HepG2 (cell line): ENCODE data around the gene PCYT2. TPM values are rescaled to one million over a fixed set of nuclear protein-coding genes. Genes with fewer than 3 reads are reported as not detected.
A peak's percentile ranks its signal among the peaks of the same experiment; 100 is the strongest.

Experiments used
- CCAR2 ChIP-seq: fragments of 200-400 bp; formaldehyde crosslinking; optimal IDR thresholded peaks from 2 replicates; pipeline ENCODE3; 2018; ENCODE audit warnings: low read depth, mild to moderate bottlenecking, low read length, moderate library complexity
- CHD2 ChIP-seq: IDR thresholded peaks from 2 replicates; pipeline ENCODE4 v1.6.1; 2011; ENCODE audit warnings: low read depth, low read length, improper control_type of control experiment
- DMAP1 ChIP-seq: IDR thresholded peaks from 2 replicates; pipeline ENCODE4 v1.6.1; 2016
- GATAD1 ChIP-seq: IDR thresholded peaks from 2 replicates; pipeline ENCODE4 v1.6.1; 2016; ENCODE audit warnings: missing genetic modification reagents, missing compliant biosample characterization
- GTF2F1 ChIP-seq: fragments of 150-350 bp; IDR thresholded peaks from 2 replicates; pipeline ENCODE4 v1.6.1; 2014; ENCODE audit warnings: low read length
- KLF16 ChIP-seq, 2 experiments: sonication (generic) in 1 of 2; formaldehyde crosslinking in 1 of 2; IDR thresholded peaks; 2 replicates each; pipeline versions ENCODE4 v1.6.1 to v1.8.0; 2016 to 2023; ENCODE audit warnings: missing genetic modification reagents in 2 of 2, missing compliant biosample characterization in 1 of 2
- MBNL3 ChIP-seq: fragments of 250-450 bp; sonication (Bioruptor Pico); conservative IDR thresholded peaks from 2 replicates; pipeline ENCODE4 v1.8.0; 2022; ENCODE audit warnings: mild to moderate bottlenecking, inconsistent platforms
- NFKB2 ChIP-seq: sonication (generic); formaldehyde crosslinking; IDR thresholded peaks from 2 replicates; pipeline ENCODE4 v1.4.0; 2020; ENCODE audit warnings: missing genetic modification reagents, borderline replicate concordance
- NR2C2 ChIP-seq: sonication (generic); formaldehyde crosslinking; IDR thresholded peaks from 2 replicates; pipeline ENCODE4 v1.4.0; 2020; ENCODE audit warnings: missing genetic modification reagents, mild to moderate bottlenecking, moderate library complexity, borderline replicate concordance
- PAX8 ChIP-seq: sonication (generic); formaldehyde crosslinking; IDR thresholded peaks from 2 replicates; pipeline ENCODE4 v1.8.0; 2022; ENCODE audit warnings: mild to moderate bottlenecking, missing genetic modification reagents, borderline replicate concordance
- PCBP1 ChIP-seq: fragments of 200-400 bp; formaldehyde crosslinking; IDR thresholded peaks from 2 replicates; pipeline ENCODE4 v1.6.1; 2017; ENCODE audit warnings: mild to moderate bottlenecking, low read depth, low read length, borderline replicate concordance
- PCBP2 ChIP-seq: fragments of 200-400 bp; formaldehyde crosslinking; optimal IDR thresholded peaks from 2 replicates; pipeline ENCODE3; 2018; ENCODE audit warnings: low read length, low read depth; ENCODE audit not compliant: poor library complexity, severe bottlenecking
- PHF20 ChIP-seq: sonication (generic); formaldehyde crosslinking; IDR thresholded peaks from 2 replicates; pipeline ENCODE4 v1.5.0; 2020; ENCODE audit warnings: mild to moderate bottlenecking, missing genetic modification reagents
- RBM39 ChIP-seq: fragments of 200-400 bp; formaldehyde crosslinking; IDR thresholded peaks from one replicate; pipeline ENCODE4 v1.6.1; 2018; ENCODE audit warnings: antibody characterized with exemption, mild to moderate bottlenecking, low read depth, low read length; ENCODE audit not compliant: poor library complexity, severe bottlenecking
- RFXAP ChIP-seq: sonication (generic); formaldehyde crosslinking; IDR thresholded peaks from 2 replicates; pipeline ENCODE4 v1.4.0; 2020; ENCODE audit warnings: missing genetic modification reagents, borderline replicate concordance
- TOPORS ChIP-seq: sonication (generic); formaldehyde crosslinking; IDR thresholded peaks from 2 replicates; pipeline ENCODE4 v1.8.0; 2023; ENCODE audit warnings: mild to moderate bottlenecking, missing genetic modification reagents
- ZC3H4 ChIP-seq: sonication (generic); formaldehyde crosslinking; IDR thresholded peaks from 2 replicates; pipeline ENCODE4 v1.4.0; 2020; ENCODE audit warnings: missing genetic modification reagents, borderline replicate concordance
- ZMYM4 ChIP-seq: sonication (generic); formaldehyde crosslinking; IDR thresholded peaks from 2 replicates; pipeline ENCODE4 v1.8.1; 2023; ENCODE audit warnings: mild to moderate bottlenecking, missing genetic modification reagents
- ZNF12 ChIP-seq: sonication (generic); formaldehyde crosslinking; IDR thresholded peaks from 2 replicates; pipeline ENCODE4 v1.5.0; 2020; ENCODE audit warnings: missing genetic modification reagents
- ZNF232 ChIP-seq: sonication (generic); formaldehyde crosslinking; IDR thresholded peaks from 2 replicates; pipeline ENCODE4 v1.4.0; 2020; ENCODE audit warnings: missing genetic modification reagents, borderline replicate concordance
- ZNF34 ChIP-seq: sonication (generic); formaldehyde crosslinking; IDR thresholded peaks from 2 replicates; pipeline ENCODE4 v1.4.0; 2020; ENCODE audit warnings: mild to moderate bottlenecking, missing genetic modification reagents, borderline replicate concordance
- ZNF432 ChIP-seq: sonication (generic); formaldehyde crosslinking; IDR thresholded peaks from 2 replicates; pipeline ENCODE4 v1.5.0; 2020; ENCODE audit warnings: missing genetic modification reagents, mild to moderate bottlenecking, borderline replicate concordance
- ZNF547 ChIP-seq: sonication (generic); formaldehyde crosslinking; IDR thresholded peaks from 2 replicates; pipeline ENCODE4 v1.5.1; 2020; ENCODE audit warnings: mild to moderate bottlenecking, missing genetic modification reagents
- ZNF619 ChIP-seq: sonication (generic); formaldehyde crosslinking; IDR thresholded peaks from 2 replicates; pipeline ENCODE4 v1.4.0; 2020; ENCODE audit warnings: mild to moderate bottlenecking, missing genetic modification reagents
- ZNF766 ChIP-seq: sonication (generic); formaldehyde crosslinking; IDR thresholded peaks from 2 replicates; pipeline ENCODE4 v1.5.0; 2020; ENCODE audit warnings: missing genetic modification reagents, borderline replicate concordance
- polyA plus RNA-seq, 8 experiments: library from polyadenylated mRNA; depleted of rRNA in 3 of 8; stranded (reverse) in 7 of 8; unstranded in 1 of 8; fragments of >200 nt; fragmentation: Illumina TruSeq in 4 of 8; extraction: Trizol in 4 of 8; gene quantifications; 2 replicates each; pipeline versions ENCODE4 v1.2.1 to v1.2.3, GENCODE V29; 2011 to 2016; ENCODE audit warnings: low read depth in 4 of 8, missing spikeins in 1 of 8, mixed read lengths in 1 of 8; ENCODE audit not compliant: insufficient read depth in 1 of 8
- total RNA-seq, 5 experiments: library from RNA; depleted of rRNA; stranded (reverse); fragments of >200 nt; fragmentation: Illumina TruSeq; extraction: Trizol; gene quantifications; 2 replicates each; pipeline ENCODE4 v1.2.3, GENCODE V29; 2016; ENCODE audit warnings: low read depth in 1 of 5
- TF ChIP-seq, protein P1 (sequence below): sonication (generic); formaldehyde crosslinking; IDR thresholded peaks from 2 replicates; pipeline ENCODE4 v1.8.0; 2022; ENCODE audit warnings: missing genetic modification reagents, mild to moderate bottlenecking, inconsistent platforms, borderline replicate concordance
- TF ChIP-seq, protein P2 (sequence below): sonication (generic); formaldehyde crosslinking; IDR thresholded peaks from 2 replicates; pipeline ENCODE4 v1.9.0; 2021; ENCODE audit warnings: missing genetic modification reagents, borderline replicate concordance

PCYT2 gene
- total and polyA plus RNA-seq, 2 of the 13 experiments (the other 11 are each of a cell fraction or from before 2014, with no cell fraction given), result 147 to 297 TPM

DNA sequence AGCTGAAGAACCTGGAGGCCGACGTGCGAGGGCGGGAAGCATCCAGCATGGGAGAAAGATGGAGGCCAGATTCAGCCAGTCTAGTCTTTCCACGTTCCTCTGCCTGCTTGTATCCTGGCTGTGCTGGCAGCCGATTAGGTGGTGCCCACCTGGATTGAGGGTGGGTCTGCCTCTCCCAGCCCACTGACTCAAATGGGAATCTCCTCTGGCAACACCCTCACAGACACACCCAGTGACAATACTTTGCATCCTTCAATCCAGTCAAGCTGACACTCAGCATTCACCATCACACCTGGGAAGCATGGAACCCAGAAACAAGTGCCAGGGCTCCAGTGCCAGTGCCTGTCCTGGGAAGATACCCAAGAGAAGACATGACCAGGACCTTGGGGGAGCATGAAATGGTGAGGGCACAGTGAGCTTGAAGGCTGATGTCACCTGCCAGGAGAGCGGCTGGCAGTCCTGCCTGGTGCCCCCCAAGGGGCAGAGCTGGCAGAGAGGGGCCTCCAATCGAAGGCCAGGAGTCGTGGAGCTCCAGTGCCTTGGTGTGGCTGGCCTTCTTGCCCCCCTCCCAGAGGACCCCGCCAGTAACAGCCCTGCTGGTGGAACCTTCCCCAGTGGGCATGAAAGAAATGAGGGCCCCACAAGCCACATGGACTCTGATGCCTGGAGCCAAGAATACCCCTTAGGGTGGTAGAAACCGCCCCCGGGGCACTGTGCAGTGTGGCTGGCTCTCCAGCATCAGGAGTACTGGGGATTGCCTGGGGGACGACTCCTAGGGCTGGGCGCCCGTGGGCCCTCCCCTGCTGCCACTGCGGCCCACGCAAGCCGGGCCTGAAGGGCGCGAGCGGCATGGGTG is 9.8 kb downstream of the PCYT2 start (continued):
- no peak for TF ChIP-seq MBNL3 (CRISPR knock-in tag)
- TF ChIP-seq RBM39, result no peak
- no peak for TF ChIP-seq ZC3H4 (CRISPR knock-in tag)
- peak; percentile 28; the same call in 1 of the 2 replicates for TF ChIP-seq ZNF619 (CRISPR knock-in tag)
- TF ChIP-seq PCBP2, result no peak
- no peak for TF ChIP-seq ZMYM4 (CRISPR knock-in tag)
- no peak for TF ChIP-seq ZNF432 (CRISPR knock-in tag)
- TF ChIP-seq, protein P1, sequence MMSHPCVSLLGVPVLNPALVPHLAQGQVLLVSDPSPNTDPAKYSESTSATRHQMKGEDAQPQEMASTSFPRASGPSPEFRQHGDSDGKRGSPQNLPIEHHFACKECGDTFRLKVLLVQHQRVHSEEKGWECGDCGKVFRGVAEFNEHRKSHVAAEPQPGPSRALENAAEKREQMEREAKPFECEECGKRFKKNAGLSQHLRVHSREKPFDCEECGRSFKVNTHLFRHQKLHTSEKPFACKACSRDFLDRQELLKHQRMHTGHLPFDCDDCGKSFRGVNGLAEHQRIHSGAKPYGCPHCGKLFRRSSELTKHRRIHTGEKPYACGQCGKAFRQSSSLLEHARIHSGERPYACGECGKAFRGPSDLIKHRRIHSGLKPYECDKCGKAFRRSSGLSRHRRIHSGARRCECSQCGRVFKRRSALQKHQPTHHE, result no peak
- no peak for TF ChIP-seq KLF16 (CRISPR knock-in tag; IDR thresholded peaks at IDR 0.05)
- no peak for TF ChIP-seq NFKB2
- no peak for TF ChIP-seq ZNF766 (CRISPR knock-in tag)
- TF ChIP-seq ZNF34, result no peak
- 0 out of 2 replicates have a peak, but pooled peaks have one; percentile 21 for TF ChIP-seq GATAD1 (CRISPR knock-in tag)
- TF ChIP-seq, protein P2, sequence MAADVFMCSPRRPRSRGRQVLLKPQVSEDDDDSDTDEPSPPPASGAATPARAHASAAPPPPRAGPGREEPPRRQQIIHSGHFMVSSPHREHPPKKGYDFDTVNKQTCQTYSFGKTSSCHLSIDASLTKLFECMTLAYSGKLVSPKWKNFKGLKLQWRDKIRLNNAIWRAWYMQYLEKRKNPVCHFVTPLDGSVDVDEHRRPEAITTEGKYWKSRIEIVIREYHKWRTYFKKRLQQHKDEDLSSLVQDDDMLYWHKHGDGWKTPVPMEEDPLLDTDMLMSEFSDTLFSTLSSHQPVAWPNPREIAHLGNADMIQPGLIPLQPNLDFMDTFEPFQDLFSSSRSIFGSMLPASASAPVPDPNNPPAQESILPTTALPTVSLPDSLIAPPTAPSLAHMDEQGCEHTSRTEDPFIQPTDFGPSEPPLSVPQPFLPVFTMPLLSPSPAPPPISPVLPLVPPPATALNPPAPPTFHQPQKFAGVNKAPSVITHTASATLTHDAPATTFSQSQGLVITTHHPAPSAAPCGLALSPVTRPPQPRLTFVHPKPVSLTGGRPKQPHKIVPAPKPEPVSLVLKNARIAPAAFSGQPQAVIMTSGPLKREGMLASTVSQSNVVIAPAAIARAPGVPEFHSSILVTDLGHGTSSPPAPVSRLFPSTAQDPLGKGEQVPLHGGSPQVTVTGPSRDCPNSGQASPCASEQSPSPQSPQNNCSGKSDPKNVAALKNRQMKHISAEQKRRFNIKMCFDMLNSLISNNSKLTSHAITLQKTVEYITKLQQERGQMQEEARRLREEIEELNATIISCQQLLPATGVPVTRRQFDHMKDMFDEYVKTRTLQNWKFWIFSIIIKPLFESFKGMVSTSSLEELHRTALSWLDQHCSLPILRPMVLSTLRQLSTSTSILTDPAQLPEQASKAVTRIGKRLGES (CRISPR knock-in tag), result no peak
- no peak for TF ChIP-seq ZNF547 (CRISPR knock-in tag)
- no peak; the same call in 1 of the 2 replicates for TF ChIP-seq TOPORS (CRISPR knock-in tag)
- no peak for TF ChIP-seq GTF2F1
- no peak for TF ChIP-seq PCBP1
- no peak for TF ChIP-seq CCAR2
- TF ChIP-seq CHD2, result no peak
- TF ChIP-seq NR2C2 (CRISPR knock-in tag), result no peak
- TF ChIP-seq PAX8 (CRISPR knock-in tag), result no peak
- TF ChIP-seq PHF20 (CRISPR knock-in tag), result no peak
- peak; percentile 59; the same call in 1 of the 2 replicates for TF ChIP-seq RFXAP (CRISPR knock-in tag)
- TF ChIP-seq ZNF12 (CRISPR knock-in tag), result no peak
- no peak for TF ChIP-seq DMAP1 (CRISPR knock-in tag)
- no peak for TF ChIP-seq ZNF232
